H1 (cell line): ENCODE results near the gene GRB14.

Experiments used
- CEBPB ChIP-seq: IDR thresholded peaks from 2 replicates; pipeline ENCODE4 v1.6.1; 2012; ENCODE audit warnings: low read depth, low read length
- CREB1 ChIP-seq: IDR thresholded peaks from 2 replicates; pipeline ENCODE4 v1.6.1; 2012; ENCODE audit warnings: inconsistent platforms
- CTCF ChIP-seq, 3 experiments: IDR thresholded peaks; 1 replicate in 2 of 3; 2 replicates in 1 of 3; pipeline versions ENCODE4 v1.5.1 to v1.6.1; 2011; ENCODE audit warnings: low read length in 3 of 3, mild to moderate bottlenecking in 3 of 3, inconsistent platforms in 2 of 3, low read depth in 1 of 3, moderate library complexity in 1 of 3; ENCODE audit not compliant: insufficient read depth in 1 of 3; ENCODE audit errors: control extremely low read depth in 1 of 3
- EP300 ChIP-seq, 2 experiments: IDR thresholded peaks; 1 replicate in 1 of 2; 2 replicates in 1 of 2; pipeline ENCODE4 v1.6.1; 2011 to 2012; ENCODE audit warnings: low read depth in 2 of 2, low read length in 2 of 2, mild to moderate bottlenecking in 2 of 2, borderline replicate concordance in 1 of 2, inconsistent platforms in 1 of 2, moderate library complexity in 1 of 2
- EZH2 ChIP-seq: fragments of 200-600 bp; sonication (generic); IDR thresholded peaks from 2 replicates; pipeline ENCODE4 v1.7.1; 2012; ENCODE audit warnings: low read depth, mild to moderate bottlenecking, moderate library complexity, low read length, inconsistent platforms; ENCODE audit not compliant: severe bottlenecking
- GABPA ChIP-seq: IDR thresholded peaks from 2 replicates; pipeline ENCODE4 v1.6.1; 2011; ENCODE audit warnings: mild to moderate bottlenecking, low read length, moderate library complexity, borderline replicate concordance; ENCODE audit not compliant: insufficient read depth
- GTF2F1 ChIP-seq: IDR thresholded peaks from 2 replicates; pipeline ENCODE4 v1.6.1; 2012; ENCODE audit warnings: low read depth, low read length, improper control_type of control experiment, borderline replicate concordance
- KDM4A ChIP-seq: IDR thresholded peaks from one replicate; pipeline ENCODE4 v1.7.1; 2012; ENCODE audit warnings: low read depth, mild to moderate bottlenecking, moderate library complexity, low read length, inconsistent platforms; ENCODE audit not compliant: severe bottlenecking
- MAX ChIP-seq: IDR thresholded peaks from 2 replicates; pipeline ENCODE4 v1.6.1; 2012; ENCODE audit warnings: inconsistent platforms
- PHF8 ChIP-seq: fragments of 200-600 bp; sonication (generic); conservative IDR thresholded peaks from 2 replicates; pipeline ENCODE4 v1.7.1; 2012; ENCODE audit warnings: low read depth, mild to moderate bottlenecking, inconsistent platforms, low read length, moderate library complexity
- POLR2AphosphoS5 ChIP-seq: IDR thresholded peaks from 2 replicates; pipeline ENCODE4 v1.6.1; 2011; ENCODE audit warnings: low read depth, low read length
- TEAD4 ChIP-seq: IDR thresholded peaks from 2 replicates; pipeline ENCODE4 v1.6.1; 2012; ENCODE audit warnings: low read depth, low read length, inconsistent platforms, mixed read lengths
- USF2 ChIP-seq: IDR thresholded peaks from 2 replicates; pipeline ENCODE4 v1.6.1; 2011; ENCODE audit warnings: low read length, improper control_type of control experiment
- ZNF274 ChIP-seq: IDR thresholded peaks from 2 replicates; pipeline ENCODE4 v1.7.0; 2012; ENCODE audit warnings: low read length, borderline replicate concordance; ENCODE audit errors: extremely low read depth

GRCh38 chr2:164581050-164581449 is 40.2 kb downstream of the GRB14 start:
- TF ChIP-seq CTCF (IDR thresholded peaks at IDR 0.05; ENCODE audit: control extremely low read depth in 1 of 3, insufficient read depth in 1 of 3, low read depth in 1 of 3, low read length in 3 of 3), result no peak
- TF ChIP-seq CEBPB, result no peak
- no peak for TF ChIP-seq EP300 (IDR thresholded peaks at IDR 0.05; ENCODE audit: borderline replicate concordance in 1 of 2, low read depth in 2 of 2, low read length in 2 of 2)
- no peak for TF ChIP-seq KDM4A
- no peak for TF ChIP-seq MAX
- no peak for TF ChIP-seq GTF2F1
- no peak for TF ChIP-seq USF2
- no peak for TF ChIP-seq GABPA
- TF ChIP-seq TEAD4, result no peak
- TF ChIP-seq PHF8, result no peak
- TF ChIP-seq POLR2AphosphoS5, result no peak
- no peak for TF ChIP-seq CREB1
- TF ChIP-seq EZH2, result no peak
- no peak for TF ChIP-seq ZNF274
